ENCODE results near the gene ZC3HAV1. TPM values are rescaled to one million over a fixed set of nuclear protein-coding genes. Genes with fewer than 3 reads are reported as not detected.

The ZC3HAV1 gene
- total and polyA plus RNA-seq, 9 of the 15 experiments (the other 6 are each of a cell fraction or from before 2014, with no cell fraction given), result 11.9 to 40.5 (median 23.9) TPM

DNA sequence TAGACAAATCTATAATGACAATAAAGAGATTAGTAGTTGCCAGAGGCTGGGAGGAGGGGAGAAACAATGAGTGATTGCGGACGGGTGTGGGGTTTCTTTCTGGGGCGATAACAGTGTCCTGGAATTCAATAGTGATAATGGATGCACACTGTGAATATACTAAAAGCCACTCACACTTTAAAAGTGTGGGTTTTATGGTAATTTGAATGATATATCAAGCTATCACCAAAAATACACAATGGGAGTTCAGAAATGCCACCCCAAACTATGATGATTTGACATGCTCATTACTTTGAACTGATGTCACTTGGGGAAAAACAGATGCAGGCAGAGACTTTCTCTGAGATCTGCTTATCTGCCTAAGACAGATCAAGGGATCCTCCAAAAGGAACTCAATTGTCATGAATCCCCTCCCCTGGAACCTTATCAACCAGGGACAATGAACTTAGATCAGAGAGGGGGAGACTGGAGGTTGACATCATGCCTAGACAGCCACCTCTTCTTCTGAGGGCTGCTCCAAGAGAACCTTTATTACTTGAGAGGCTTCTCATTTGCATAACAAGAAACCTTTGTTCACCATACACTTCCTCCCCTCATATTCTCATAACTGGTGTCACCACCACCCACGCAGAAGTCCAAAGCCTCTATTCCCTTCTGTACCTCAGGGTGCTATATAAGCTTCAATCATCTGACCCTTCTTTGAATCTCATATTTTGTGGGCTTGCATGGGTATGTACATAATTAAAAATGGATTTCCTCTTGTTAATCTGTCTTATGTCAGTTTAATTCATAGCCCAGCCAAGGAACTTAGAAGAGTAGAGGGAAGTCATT is 14.8 kb upstream of the ZC3HAV1 start (continued):
- TF ChIP-seq, protein P1, sequence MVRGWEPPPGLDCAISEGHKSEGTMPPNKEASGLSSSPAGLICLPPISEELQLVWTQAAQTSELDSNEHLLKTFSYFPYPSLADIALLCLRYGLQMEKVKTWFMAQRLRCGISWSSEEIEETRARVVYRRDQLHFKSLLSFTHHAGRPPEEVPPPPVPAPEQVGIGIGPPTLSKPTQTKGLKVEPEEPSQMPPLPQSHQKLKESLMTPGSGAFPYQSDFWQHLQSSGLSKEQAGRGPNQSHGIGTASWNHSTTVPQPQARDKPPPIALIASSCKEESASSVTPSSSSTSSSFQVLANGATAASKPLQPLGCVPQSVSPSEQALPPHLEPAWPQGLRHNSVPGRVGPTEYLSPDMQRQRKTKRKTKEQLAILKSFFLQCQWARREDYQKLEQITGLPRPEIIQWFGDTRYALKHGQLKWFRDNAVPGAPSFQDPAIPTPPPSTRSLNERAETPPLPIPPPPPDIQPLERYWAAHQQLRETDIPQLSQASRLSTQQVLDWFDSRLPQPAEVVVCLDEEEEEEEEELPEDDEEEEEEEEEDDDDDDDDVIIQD (CRISPR knock-in tag; IDR thresholded peaks at IDR 0.05), result no peak
- TF ChIP-seq ELF1 (tag; IDR thresholded peaks at IDR 0.05) (peak; percentile 46; the same call in 1 of the 2 replicates), KLF16 (IDR thresholded peaks at IDR 0.05) (peak; percentile 97), ILK (tag; IDR thresholded peaks at IDR 0.05; ENCODE audit: borderline replicate concordance, low read depth) (no peak), ZNF146 (CRISPR knock-in tag; IDR thresholded peaks at IDR 0.05; ENCODE audit: unreplicated experiment) (no peak), ZNF124 (CRISPR knock-in tag; IDR thresholded peaks at IDR 0.05) (no peak), STAT5A (IDR thresholded peaks at IDR 0.05; ENCODE audit: borderline replicate concordance, low read length) (peak; percentile 91), NELFE (IDR thresholded peaks at IDR 0.05; ENCODE audit: insufficient read depth, insufficient read length) (no peak), XRCC3 (IDR thresholded peaks at IDR 0.05) (no peak), LCOR (CRISPR knock-in tag; IDR thresholded peaks at IDR 0.05) (peak; percentile 98), ZNF717 (CRISPR knock-in tag; IDR thresholded peaks at IDR 0.05) (no peak), SMC3 (conservative IDR thresholded peaks at IDR 0.05; ENCODE audit: insufficient read depth, low read depth, low read length) (no peak), HDAC6 (IDR thresholded peaks at IDR 0.05; ENCODE audit: low read depth, low read length) (no peak), ZNF354B (CRISPR knock-in tag; IDR thresholded peaks at IDR 0.05) (no peak), FOXJ2 (tag; IDR thresholded peaks at IDR 0.05) (peak; percentile 72; the same call in 1 of the 2 replicates), CREB1 (IDR thresholded peaks at IDR 0.05) (peak; percentile 81), CREB1 (CRISPR knock-in tag; IDR thresholded peaks at IDR 0.05) (peak; percentile 37; the same call in 1 of the 2 replicates)
- TF ChIP-seq, protein P2, sequence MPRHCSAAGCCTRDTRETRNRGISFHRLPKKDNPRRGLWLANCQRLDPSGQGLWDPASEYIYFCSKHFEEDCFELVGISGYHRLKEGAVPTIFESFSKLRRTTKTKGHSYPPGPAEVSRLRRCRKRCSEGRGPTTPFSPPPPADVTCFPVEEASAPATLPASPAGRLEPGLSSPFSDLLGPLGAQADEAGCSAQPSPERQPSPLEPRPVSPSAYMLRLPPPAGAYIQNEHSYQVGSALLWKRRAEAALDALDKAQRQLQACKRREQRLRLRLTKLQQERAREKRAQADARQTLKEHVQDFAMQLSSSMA (CRISPR knock-in tag; IDR thresholded peaks at IDR 0.05), result no peak
- TF ChIP-seq, protein P3, sequence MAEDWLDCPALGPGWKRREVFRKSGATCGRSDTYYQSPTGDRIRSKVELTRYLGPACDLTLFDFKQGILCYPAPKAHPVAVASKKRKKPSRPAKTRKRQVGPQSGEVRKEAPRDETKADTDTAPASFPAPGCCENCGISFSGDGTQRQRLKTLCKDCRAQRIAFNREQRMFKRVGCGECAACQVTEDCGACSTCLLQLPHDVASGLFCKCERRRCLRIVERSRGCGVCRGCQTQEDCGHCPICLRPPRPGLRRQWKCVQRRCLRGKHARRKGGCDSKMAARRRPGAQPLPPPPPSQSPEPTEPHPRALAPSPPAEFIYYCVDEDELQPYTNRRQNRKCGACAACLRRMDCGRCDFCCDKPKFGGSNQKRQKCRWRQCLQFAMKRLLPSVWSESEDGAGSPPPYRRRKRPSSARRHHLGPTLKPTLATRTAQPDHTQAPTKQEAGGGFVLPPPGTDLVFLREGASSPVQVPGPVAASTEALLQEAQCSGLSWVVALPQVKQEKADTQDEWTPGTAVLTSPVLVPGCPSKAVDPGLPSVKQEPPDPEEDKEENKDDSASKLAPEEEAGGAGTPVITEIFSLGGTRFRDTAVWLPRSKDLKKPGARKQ (CRISPR knock-in tag; IDR thresholded peaks at IDR 0.05), result no peak
- TF ChIP-seq, protein P4, sequence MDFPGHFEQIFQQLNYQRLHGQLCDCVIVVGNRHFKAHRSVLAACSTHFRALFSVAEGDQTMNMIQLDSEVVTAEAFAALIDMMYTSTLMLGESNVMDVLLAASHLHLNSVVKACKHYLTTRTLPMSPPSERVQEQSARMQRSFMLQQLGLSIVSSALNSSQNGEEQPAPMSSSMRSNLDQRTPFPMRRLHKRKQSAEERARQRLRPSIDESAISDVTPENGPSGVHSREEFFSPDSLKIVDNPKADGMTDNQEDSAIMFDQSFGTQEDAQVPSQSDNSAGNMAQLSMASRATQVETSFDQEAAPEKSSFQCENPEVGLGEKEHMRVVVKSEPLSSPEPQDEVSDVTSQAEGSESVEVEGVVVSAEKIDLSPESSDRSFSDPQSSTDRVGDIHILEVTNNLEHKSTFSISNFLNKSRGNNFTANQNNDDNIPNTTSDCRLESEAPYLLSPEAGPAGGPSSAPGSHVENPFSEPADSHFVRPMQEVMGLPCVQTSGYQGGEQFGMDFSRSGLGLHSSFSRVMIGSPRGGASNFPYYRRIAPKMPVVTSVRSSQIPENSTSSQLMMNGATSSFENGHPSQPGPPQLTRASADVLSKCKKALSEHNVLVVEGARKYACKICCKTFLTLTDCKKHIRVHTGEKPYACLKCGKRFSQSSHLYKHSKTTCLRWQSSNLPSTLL (IDR thresholded peaks at IDR 0.05), result peak; percentile 79
- TF ChIP-seq, protein P5, sequence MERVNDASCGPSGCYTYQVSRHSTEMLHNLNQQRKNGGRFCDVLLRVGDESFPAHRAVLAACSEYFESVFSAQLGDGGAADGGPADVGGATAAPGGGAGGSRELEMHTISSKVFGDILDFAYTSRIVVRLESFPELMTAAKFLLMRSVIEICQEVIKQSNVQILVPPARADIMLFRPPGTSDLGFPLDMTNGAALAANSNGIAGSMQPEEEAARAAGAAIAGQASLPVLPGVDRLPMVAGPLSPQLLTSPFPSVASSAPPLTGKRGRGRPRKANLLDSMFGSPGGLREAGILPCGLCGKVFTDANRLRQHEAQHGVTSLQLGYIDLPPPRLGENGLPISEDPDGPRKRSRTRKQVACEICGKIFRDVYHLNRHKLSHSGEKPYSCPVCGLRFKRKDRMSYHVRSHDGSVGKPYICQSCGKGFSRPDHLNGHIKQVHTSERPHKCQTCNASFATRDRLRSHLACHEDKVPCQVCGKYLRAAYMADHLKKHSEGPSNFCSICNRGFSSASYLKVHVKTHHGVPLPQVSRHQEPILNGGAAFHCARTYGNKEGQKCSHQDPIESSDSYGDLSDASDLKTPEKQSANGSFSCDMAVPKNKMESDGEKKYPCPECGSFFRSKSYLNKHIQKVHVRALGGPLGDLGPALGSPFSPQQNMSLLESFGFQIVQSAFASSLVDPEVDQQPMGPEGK (CRISPR knock-in tag; IDR thresholded peaks at IDR 0.05; ENCODE audit: borderline replicate concordance), result no peak

Measured in K562 (cell line).